Activated CD8-positive, alpha-beta T cell treated with anti-CD3 and anti-CD28 coated beads, Interleukin-2, amount 10 ng/mL, durations not matched to agents 7 days and 5 days (primary cell): ENCODE data around the gene VPS37C. TPM values are rescaled to one million over a fixed set of nuclear protein-coding genes. Genes with fewer than 3 reads are reported as not detected.
"Not testable (repeated sequence)": the region's sequence is repeated elsewhere in the genome, so short reads cannot be mapped to it uniquely, and the experiment has no call there.

Experiments
- ATAC-seq: fragments of 150-1000 bp; cut with Tn5 transposase; one replicate; pipeline ENCODE4 v1.10.0; 2021; ENCODE audit warnings: moderate library complexity
- CTCF ChIA-PET: fragments of 350-600 bp; sonication (Branson Sonifier 250); formaldehyde crosslinking; loops from one replicate; lab custom pipeline; 2021; ENCODE audit warnings: antibody characterized with exemption; lab: Charles Lee
- POLR2A ChIA-PET: fragments of 350-600 bp; sonication (Branson Sonifier 250); formaldehyde crosslinking; loops from one replicate; lab custom pipeline; 2021; ENCODE audit warnings: antibody characterized with exemption; lab: Charles Lee
- DNase-seq: peaks from one replicate; pipeline ENCODE4 v3.0.0-alpha.2; 2020
- H3K27ac Mint-ChIP-seq: one replicate; pipeline ENCODE4 v1.8.0; 2021; ENCODE audit warnings: mild to moderate bottlenecking, mixed read lengths
- H3K27me3 Mint-ChIP-seq: one replicate; pipeline ENCODE4 v1.8.0; 2021; ENCODE audit warnings: low read depth, mixed read lengths
- H3K36me3 Mint-ChIP-seq: one replicate; pipeline ENCODE4 v1.8.0; 2021; ENCODE audit warnings: low read depth, mixed read lengths
- H3K4me1 Mint-ChIP-seq: one replicate; pipeline ENCODE4 v1.8.0; 2021; ENCODE audit warnings: low read depth, mixed read lengths
- H3K4me3 Mint-ChIP-seq: one replicate; pipeline ENCODE4 v1.8.0; 2021; ENCODE audit warnings: mild to moderate bottlenecking, mixed read lengths
- H3K9me3 Mint-ChIP-seq: one replicate; pipeline ENCODE4 v1.8.0; 2022; ENCODE audit warnings: mixed read lengths; ENCODE audit not compliant: insufficient read depth
- total RNA-seq, 2 experiments: library from RNA; stranded (reverse); gene quantifications; one replicate each; pipeline ENCODE4 v1.2.3, GENCODE V29; 2021

Gene VPS37C
- total RNA-seq, 2 experiments from 2014 or later = 3.4 to 3.8 TPM

DNA sequence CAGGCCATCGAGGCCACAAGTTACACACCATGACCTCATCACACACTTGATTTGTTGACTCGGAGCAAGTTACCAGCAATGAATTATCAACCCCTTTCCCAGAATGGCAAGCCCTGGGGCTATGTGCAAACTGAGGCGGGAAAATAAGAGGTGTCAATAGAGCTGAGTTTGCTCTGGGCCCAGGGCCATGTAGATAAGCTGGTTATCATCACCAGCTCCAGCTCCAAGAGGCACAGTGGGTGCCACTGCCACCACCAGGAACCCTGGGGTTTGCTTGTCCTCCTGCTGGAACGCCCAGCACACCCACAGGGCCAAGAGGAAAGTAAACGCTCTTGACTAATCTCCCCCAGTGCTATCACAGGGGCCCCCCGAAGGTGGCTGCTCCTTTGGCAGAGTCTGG is 13.0 kb upstream of the VPS37C start:
- H3K4me3 Mint-ChIP-seq = no peak overlapping the region
- CTCF ChIA-PET = no interaction called here
- no peaks in the 10 kb centered on the region for H3K9me3 Mint-ChIP-seq
- DNase-seq = no peak
- POLR2A ChIA-PET = interaction anchor here (0.5 kb wide), 1 partner anchor 115 kb away, joined by 4 read pairs; no protein-coding TSS in a partner anchor
- no peak for ATAC-seq
- peaks cover 10% of the 10 kb centered on the region for H3K4me1 Mint-ChIP-seq
- H3K36me3 Mint-ChIP-seq = no peaks in the 10 kb centered on the region
- no peak overlapping the region for H3K27ac Mint-ChIP-seq
- H3K27me3 Mint-ChIP-seq = peaks cover 16% of the 10 kb centered on the region

DNA sequence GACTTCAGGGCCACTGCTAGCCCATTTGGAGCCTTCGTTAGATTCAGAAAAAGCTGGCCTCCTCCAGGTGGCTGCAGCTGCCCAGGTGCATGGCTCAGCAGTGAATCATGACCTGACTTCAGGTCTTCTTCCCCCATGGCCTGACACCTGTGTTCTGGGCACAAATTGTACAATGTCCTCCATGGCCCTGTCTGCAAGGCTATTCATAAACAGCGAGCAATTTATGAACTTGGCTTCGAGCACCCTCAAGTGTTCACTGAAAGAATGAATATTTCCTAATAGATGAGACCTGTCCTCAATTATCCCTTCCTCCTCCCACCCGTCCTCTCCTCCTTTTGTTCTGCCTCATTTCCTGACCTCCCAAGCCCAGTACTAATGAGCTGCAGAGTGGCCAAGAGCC is 12.2 kb upstream of the VPS37C start:
- ChIA-PET POLR2A (no interaction called here), CTCF (interaction anchor here (0.6 kb wide), 1 partner anchor 204 kb away, joined by 3 read pairs; no protein-coding TSS in a partner anchor)

DNA sequence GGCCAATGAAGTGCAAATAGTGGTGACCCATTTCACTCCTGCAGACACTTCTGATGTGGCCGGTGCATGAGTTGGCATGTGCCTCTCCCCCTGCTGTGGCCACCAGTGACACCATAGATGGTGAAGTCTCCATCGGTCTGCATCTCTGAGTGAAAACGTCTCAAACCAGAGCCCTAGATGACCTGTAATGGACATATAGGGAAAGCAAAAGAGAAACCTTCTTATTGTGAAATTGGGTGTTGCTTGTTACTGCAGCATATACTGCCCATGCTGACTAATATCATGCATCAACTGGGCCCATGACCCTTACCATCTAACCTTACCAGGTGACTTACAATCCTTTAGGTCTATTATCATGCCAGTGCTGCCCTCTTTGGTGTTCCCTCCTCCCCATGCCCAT is 11.7 kb upstream of the VPS37C start:
- no peak overlapping the region for H3K27ac Mint-ChIP-seq
- peaks cover 14% of the 10 kb centered on the region for H3K27me3 Mint-ChIP-seq
- DNase-seq (no peak), ATAC-seq (no peak)
- CTCF ChIA-PET = no interaction called here
- H3K4me3 Mint-ChIP-seq = no peak overlapping the region
- POLR2A ChIA-PET = interaction anchor here (0.7 kb wide), 1 partner anchor 237 kb away, joined by 3 read pairs; no protein-coding TSS in a partner anchor
- peaks cover 1% of the 10 kb centered on the region for H3K36me3 Mint-ChIP-seq
- H3K9me3 Mint-ChIP-seq = no peaks in the 10 kb centered on the region
- H3K4me1 Mint-ChIP-seq = peaks cover 20% of the 10 kb centered on the region

More for the DNA sequence above, 12.2 kb upstream of the VPS37C start:
- no peaks in the 10 kb centered on the region for H3K9me3 Mint-ChIP-seq
- peaks cover 16% of the 10 kb centered on the region for H3K4me1 Mint-ChIP-seq
- H3K36me3 Mint-ChIP-seq = peaks cover 1% of the 10 kb centered on the region
- no peak overlapping the region for H3K27ac Mint-ChIP-seq
- DNase-seq (no peak), ATAC-seq (no peak)
- no peak overlapping the region for H3K4me3 Mint-ChIP-seq
- peaks cover 14% of the 10 kb centered on the region for H3K27me3 Mint-ChIP-seq

DNA sequence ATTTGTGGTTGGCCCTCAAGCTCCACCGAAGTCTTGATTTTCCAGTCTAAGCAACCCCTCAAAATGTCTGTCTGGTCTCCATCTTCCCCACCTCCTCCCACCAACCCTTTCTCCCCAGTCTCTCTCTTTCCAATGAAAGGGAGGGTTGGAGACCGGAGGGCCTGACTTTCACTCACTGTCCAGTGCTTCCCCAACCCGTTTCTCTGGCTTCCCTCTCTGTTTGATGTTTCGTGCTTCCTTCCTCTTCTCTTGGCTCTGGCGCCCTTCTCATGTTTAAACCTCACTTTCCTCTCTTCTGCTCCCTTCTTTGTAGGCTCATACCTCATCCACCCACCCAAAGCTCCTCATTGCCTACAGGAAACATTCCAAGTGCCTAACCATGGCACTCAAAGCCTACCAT is 11.1 kb upstream of the VPS37C start:
- DNase-seq (no peak), ATAC-seq (no peak)
- Mint-ChIP-seq H3K4me1 (peaks cover 25% of the 10 kb centered on the region), H3K27me3 (peaks cover 14% of the 10 kb centered on the region), H3K4me3 (no peak overlapping the region), H3K36me3 (peaks cover 1% of the 10 kb centered on the region), H3K9me3 (no peaks in the 10 kb centered on the region), H3K27ac (no peak overlapping the region)
- ChIA-PET POLR2A (interaction anchor here (0.7 kb wide), 1 partner anchor 237 kb away, joined by 3 read pairs; no protein-coding TSS in a partner anchor), CTCF (no interaction called here)

DNA sequence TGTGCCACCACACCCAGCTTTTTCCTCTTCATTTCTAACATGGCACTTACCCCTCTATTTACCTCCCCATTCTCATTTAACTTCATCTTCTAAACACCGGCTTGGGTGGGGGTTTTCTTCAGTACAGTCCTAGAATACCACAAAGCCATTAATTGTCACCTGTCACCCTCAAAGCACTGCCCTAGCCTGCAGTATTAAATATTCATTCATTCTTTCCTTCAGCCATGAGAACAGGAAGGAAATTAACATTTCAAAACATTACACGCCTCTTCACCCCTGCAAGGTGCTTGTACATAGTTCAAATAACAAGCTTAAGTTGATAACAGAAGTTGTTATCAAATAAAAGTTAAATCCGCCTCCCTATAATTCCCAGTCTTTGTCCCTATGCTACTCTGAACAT is 10.7 kb upstream of the VPS37C start:
- DNase-seq (no peak), ATAC-seq (no peak)
- peaks cover 26% of the 10 kb centered on the region for H3K4me1 Mint-ChIP-seq
- peaks cover 14% of the 10 kb centered on the region for H3K27me3 Mint-ChIP-seq
- H3K9me3 Mint-ChIP-seq = no peaks in the 10 kb centered on the region
- POLR2A ChIA-PET = no interaction called here
- CTCF ChIA-PET = no interaction called here
- H3K4me3 Mint-ChIP-seq = no peak overlapping the region
- no peak overlapping the region for H3K27ac Mint-ChIP-seq
- H3K36me3 Mint-ChIP-seq = peaks cover 1% of the 10 kb centered on the region

DNA sequence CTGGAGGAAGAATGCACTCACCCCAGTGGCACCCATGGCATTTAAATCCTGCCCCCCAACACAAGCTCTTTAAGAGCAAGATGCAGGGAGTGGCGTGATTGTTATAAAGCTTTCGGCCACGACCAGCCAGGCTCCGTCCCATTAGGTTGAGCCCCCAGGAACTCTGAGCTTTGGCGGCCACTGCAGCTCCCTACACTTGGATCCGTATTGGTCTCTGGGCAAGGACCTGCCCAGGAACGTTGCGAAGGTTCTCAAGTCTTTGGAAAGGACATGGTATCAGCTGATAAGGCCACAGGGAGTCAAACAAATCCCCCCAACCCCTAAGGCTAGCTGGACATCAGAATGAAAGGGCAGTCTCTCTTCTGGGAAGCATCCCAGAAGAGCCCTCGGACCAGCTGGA is 9.3 kb upstream of the VPS37C start:
- ATAC-seq (no peak), DNase-seq (no peak)
- Mint-ChIP-seq H3K9me3 (no peaks in the 10 kb centered on the region), H3K4me1 (peaks cover 26% of the 10 kb centered on the region), H3K4me3 (no peak overlapping the region), H3K36me3 (peaks cover 1% of the 10 kb centered on the region), H3K27ac (no peak overlapping the region), H3K27me3 (peaks cover 8% of the 10 kb centered on the region)
- CTCF ChIA-PET = no interaction called here
- POLR2A ChIA-PET = interaction anchor here (0.5 kb wide), 1 partner anchor 31 kb away, joined by 3 read pairs; no protein-coding TSS in a partner anchor

DNA sequence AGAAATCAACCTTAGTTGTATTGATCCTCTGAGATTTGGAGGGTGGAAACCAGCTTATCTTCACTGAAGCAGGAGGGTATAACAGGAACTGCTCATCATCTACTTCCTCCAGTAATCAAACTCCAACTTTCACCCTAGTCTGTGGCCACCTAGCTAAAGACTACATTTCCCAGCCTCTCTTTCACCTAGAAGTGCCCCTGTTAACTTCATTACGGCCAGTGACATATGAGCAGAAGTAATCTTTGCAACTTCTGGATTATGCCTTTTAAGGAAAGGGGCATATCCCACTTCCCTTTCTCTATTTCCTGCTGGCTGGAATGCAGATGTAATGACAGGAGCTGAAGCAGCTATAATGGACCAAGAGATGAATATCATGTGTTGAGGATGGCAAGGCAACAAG is 7.6 kb upstream of the VPS37C start:
- POLR2A ChIA-PET = no interaction called here
- DNase-seq = no peak
- Mint-ChIP-seq H3K27ac (peak overlapping the region; percentile 10), H3K36me3 (peaks cover 1% of the 10 kb centered on the region), H3K9me3 (no peaks in the 10 kb centered on the region), H3K27me3 (peaks cover 2% of the 10 kb centered on the region), H3K4me1 (peaks cover 36% of the 10 kb centered on the region), H3K4me3 (no peak overlapping the region)
- CTCF ChIA-PET = interaction anchor here (0.9 to 1.4 kb wide), 4 partner anchors 17 to 149 kb away, joined by 3 read pairs; no protein-coding TSS in a partner anchor
- no peak for ATAC-seq

DNA sequence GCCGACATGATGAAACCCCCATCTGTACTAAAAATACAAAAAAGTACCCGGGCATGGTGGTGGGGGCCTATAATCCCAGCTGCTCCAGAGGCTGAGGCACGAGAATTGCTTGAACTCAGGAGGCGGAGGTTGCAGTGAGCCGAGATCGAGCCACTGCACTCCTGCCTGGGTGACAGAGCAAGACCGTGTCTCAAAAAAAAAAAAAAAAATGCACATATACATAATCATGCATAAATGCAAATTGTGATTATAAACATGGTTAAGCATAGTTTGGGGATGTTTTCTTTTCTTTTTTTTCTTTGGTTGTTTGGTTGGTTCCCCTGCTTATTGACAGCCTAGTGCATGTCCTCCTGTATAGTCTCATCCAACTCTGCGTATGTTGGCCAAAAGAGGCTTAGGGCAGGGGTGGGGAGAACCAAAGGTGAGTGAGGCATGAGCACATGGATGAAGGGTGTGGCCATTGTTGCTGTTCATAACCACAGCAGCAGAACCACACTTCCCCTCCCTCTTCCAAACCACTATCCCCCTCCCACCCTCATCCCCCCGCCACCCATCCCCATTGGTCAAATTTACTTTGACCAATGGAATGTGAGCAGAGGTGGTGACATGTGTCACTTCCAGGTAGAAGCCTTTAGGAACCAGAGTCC is 6.9 kb upstream of the VPS37C start:
- Mint-ChIP-seq H3K9me3 (no peaks in the 10 kb centered on the region), H3K4me3 (no peak overlapping the region), H3K27ac (no peak overlapping the region), H3K36me3 (peaks cover 1% of the 10 kb centered on the region), H3K27me3 (no peaks in the 10 kb centered on the region), H3K4me1 (peaks cover 37% of the 10 kb centered on the region)
- no peak for ATAC-seq
- ChIA-PET CTCF (interaction anchor here (0.9 to 1.4 kb wide), 4 partner anchors 17 to 148 kb away, joined by 3 read pairs; no protein-coding TSS in a partner anchor), POLR2A (interaction anchor here (0.7 kb wide), 1 partner anchor 39 kb away, joined by 3 read pairs; no protein-coding TSS in a partner anchor)
- DNase-seq = no peak

DNA sequence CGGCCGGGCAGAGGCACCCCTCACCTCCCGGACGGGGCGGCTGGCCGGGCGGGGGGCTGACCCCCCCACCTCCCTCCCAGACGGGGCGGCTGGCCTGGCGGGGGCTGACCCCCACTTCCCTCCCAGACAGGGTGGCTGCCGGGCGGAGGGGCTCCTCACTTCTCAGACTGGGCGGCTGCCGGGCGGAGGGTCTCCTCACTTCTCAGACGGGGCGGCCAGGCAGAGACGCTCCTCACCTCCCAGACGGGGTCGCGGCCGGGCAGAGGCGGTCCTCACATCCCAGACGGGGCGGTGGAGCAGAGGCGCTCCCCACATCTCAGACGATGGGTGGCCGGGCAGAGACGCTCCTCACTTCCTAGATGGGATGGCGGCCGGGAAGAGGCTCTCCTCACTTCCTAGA is 5.1 kb upstream of the VPS37C start:
- ATAC-seq, H3K4me3 Mint-ChIP-seq, CTCF ChIA-PET, DNase-seq, H3K36me3 Mint-ChIP-seq, H3K9me3 Mint-ChIP-seq, H3K27me3 Mint-ChIP-seq, POLR2A ChIA-PET, H3K27ac Mint-ChIP-seq: not testable (repeated sequence)
- peaks cover 38% of the 10 kb centered on the region for H3K4me1 Mint-ChIP-seq

DNA sequence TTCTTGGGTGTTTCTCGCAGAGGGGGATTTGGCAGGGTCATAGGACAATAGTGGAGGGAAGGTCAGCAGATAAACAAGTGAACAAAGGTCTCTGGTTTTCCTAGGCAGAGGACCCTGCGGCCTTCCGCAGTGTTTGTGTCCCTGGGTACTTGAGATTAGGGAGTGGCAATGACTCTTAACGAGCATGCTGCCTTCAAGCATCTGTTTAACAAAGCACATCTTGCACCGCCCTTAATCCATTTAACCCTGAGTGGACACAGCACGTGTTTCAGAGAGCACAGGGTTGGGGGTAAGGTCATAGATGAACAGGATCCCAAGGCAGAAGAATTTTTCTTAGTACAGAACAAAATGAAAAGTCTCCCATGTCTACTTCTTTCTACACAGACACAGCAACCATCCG is 4.6 kb upstream of the VPS37C start:
- ATAC-seq, POLR2A ChIA-PET, H3K9me3 Mint-ChIP-seq, H3K27me3 Mint-ChIP-seq, DNase-seq, H3K4me3 Mint-ChIP-seq, H3K36me3 Mint-ChIP-seq, H3K27ac Mint-ChIP-seq, CTCF ChIA-PET: not testable (repeated sequence)
- H3K4me1 Mint-ChIP-seq = peaks cover 39% of the 10 kb centered on the region

DNA sequence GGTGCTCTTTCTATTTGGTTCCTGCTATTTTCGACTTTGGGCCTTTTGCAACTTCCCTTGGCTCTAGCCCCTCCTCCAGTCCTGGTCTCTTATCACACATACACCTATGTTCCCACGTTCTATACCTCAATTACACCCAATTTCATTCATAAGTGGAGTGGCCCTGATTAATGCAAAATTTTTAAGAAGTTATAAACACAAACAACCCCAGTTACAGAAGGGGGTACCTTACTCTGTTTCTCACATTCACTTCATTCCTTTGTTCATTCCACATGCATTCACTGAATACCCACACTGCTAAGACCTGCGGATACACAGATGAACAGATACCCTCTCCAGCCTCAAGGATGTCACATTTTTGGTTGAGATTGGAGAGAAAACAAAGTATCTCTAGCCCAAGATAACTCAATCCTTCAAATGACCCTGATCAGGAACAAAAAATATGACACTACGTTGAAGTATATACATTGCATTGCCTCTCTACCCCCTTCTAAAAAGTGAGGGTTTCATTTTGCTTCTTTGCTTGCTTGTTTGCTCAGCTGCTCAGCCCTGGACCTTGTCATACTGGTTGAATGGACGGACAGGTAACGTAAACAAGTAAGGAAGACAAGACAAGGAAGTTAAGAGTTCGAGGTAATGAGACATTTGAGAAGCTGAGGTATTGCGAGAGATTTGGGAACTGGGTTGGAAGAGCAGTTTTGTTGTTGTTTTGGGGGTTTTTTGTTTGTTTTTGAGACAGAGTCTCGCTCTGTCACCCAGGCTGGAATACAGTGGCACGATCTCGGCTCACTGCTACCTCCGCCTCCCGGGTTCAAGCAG is 3.6 kb upstream of the VPS37C start:
- Mint-ChIP-seq H3K36me3 (peaks cover 1% of the 10 kb centered on the region), H3K27ac (no peak overlapping the region), H3K27me3 (no peaks in the 10 kb centered on the region), H3K9me3 (no peaks in the 10 kb centered on the region), H3K4me1 (peaks cover 46% of the 10 kb centered on the region), H3K4me3 (no peak overlapping the region)
- CTCF ChIA-PET = no interaction called here
- ATAC-seq = no peak
- POLR2A ChIA-PET = no interaction called here
- DNase-seq = no peak
